CD14-positive monocyte (primary cell): Measurements from ENCODE around the gene SORBS1. TPM values are rescaled to one million over a fixed set of nuclear protein-coding genes. Genes with fewer than 3 reads are reported as not detected.

Source experiments
- DNase-seq, 3 donors: peaks; one replicate each; pipeline ENCODE4 v3.0.0-alpha.2; 2011 to 2022
- H2AFZ ChIP-seq: 2 replicates; pipeline ENCODE4 v1.6.0; 2012; ENCODE audit warnings: mild to moderate bottlenecking, low read depth, low read length, inconsistent platforms; ENCODE audit not compliant: insufficient read depth, poor library complexity, severe bottlenecking
- H3K27ac ChIP-seq, 2 donors: 1 replicate in 1 of 2; 2 replicates in 1 of 2; pipeline ENCODE4 v1.5.1; 2012 to 2013; ENCODE audit warnings: low read length in 2 of 2, control low read depth in 1 of 2, inconsistent platforms in 1 of 2, low read depth in 1 of 2, mild to moderate bottlenecking in 1 of 2
- H3K27me3 ChIP-seq, 2 donors: one replicate each; pipeline versions ENCODE4 v1.6.0 to v1.6.1; 2011 to 2013; ENCODE audit warnings: low read length in 2 of 2; ENCODE audit not compliant: control insufficient read depth in 2 of 2, insufficient read depth in 2 of 2
- H3K36me3 ChIP-seq, 2 donors: replicated peaks in 1 of 2; 1 replicate in 1 of 2; 2 replicates in 1 of 2; pipeline versions ENCODE4 v1.5.1 to v1.6.1; 2012 to 2013; ENCODE audit warnings: low read length in 2 of 2, control low read depth in 1 of 2, inconsistent platforms in 1 of 2, mild to moderate bottlenecking in 1 of 2; ENCODE audit not compliant: insufficient read depth in 2 of 2, control insufficient read depth in 1 of 2
- H3K4me1 ChIP-seq, 2 donors: 1 replicate in 1 of 2; 2 replicates in 1 of 2; pipeline versions ENCODE4 v1.5.1 to v1.6.1; 2012 to 2013; ENCODE audit warnings: low read length in 2 of 2, control low read depth in 1 of 2, inconsistent platforms in 1 of 2, mild to moderate bottlenecking in 1 of 2, moderate library complexity in 1 of 2; ENCODE audit not compliant: insufficient read depth in 2 of 2, control insufficient read depth in 1 of 2
- H3K4me2 ChIP-seq: replicated peaks from 2 replicates; pipeline ENCODE3; 2012; ENCODE audit warnings: low read length, moderate library complexity, mild to moderate bottlenecking; ENCODE audit not compliant: poor library complexity, severe bottlenecking; ENCODE audit errors: extremely low read depth
- H3K4me3 ChIP-seq, 3 experiments: fragments of 200-600 bp in 1 of 3; sonication (generic) in 1 of 3; replicated peaks in 1 of 3; 1 replicate in 2 of 3; 2 replicates in 1 of 3; pipeline ENCODE4 v1.5.1; 2011 to 2013; ENCODE audit warnings: low read length in 3 of 3, mild to moderate bottlenecking in 3 of 3, control low read depth in 2 of 3, low read depth in 2 of 3, inconsistent platforms in 1 of 3, moderate library complexity in 1 of 3
- H3K79me2 ChIP-seq: 2 replicates; pipeline ENCODE4 v1.6.0; 2012; ENCODE audit warnings: mild to moderate bottlenecking, control low read depth, inconsistent platforms, low read length, moderate library complexity; ENCODE audit not compliant: insufficient read depth
- H3K9ac ChIP-seq: 2 replicates; pipeline ENCODE4 v1.6.0; 2017; ENCODE audit warnings: low read length, mild to moderate bottlenecking; ENCODE audit not compliant: insufficient read depth, poor library complexity, severe bottlenecking
- H3K9me3 ChIP-seq, 2 donors: replicated peaks in 1 of 2; 1 replicate in 1 of 2; 2 replicates in 1 of 2; pipeline versions ENCODE4 v1.5.1 to v1.6.1; 2012 to 2013; ENCODE audit warnings: low read length in 2 of 2, control low read depth in 1 of 2; ENCODE audit not compliant: control insufficient read depth in 1 of 2, insufficient read depth in 1 of 2
- H4K20me1 ChIP-seq: 2 replicates; pipeline ENCODE4 v1.6.0; 2012; ENCODE audit warnings: mild to moderate bottlenecking, low read length, control low read depth, moderate library complexity; ENCODE audit not compliant: insufficient read depth
- H3K27ac Mint-ChIP-seq, 7 donors: one replicate each; pipeline ENCODE4 v1.8.0; 2020; ENCODE audit warnings: mild to moderate bottlenecking in 7 of 7, mixed read lengths in 7 of 7, moderate library complexity in 6 of 7, inconsistent platforms in 2 of 7
- H3K27me3 Mint-ChIP-seq, 3 donors: one replicate each; pipeline ENCODE4 v1.8.0; 2021 to 2022; ENCODE audit warnings: low read depth in 3 of 3, mild to moderate bottlenecking in 3 of 3, mixed read lengths in 3 of 3, moderate library complexity in 3 of 3, inconsistent platforms in 1 of 3
- H3K36me3 Mint-ChIP-seq, 2 donors: one replicate each; pipeline ENCODE4 v1.8.0; 2020; ENCODE audit warnings: mixed read lengths in 2 of 2, inconsistent platforms in 1 of 2, mild to moderate bottlenecking in 1 of 2
- H3K4me1 Mint-ChIP-seq: one replicate; pipeline ENCODE4 v1.8.0; 2020; ENCODE audit warnings: mild to moderate bottlenecking, mixed read lengths
- H3K4me3 Mint-ChIP-seq, 2 donors: one replicate each; pipeline ENCODE4 v1.8.0; 2020; ENCODE audit warnings: mild to moderate bottlenecking in 2 of 2, mixed read lengths in 2 of 2, moderate library complexity in 1 of 2
- H3K9me3 Mint-ChIP-seq, 7 donors: one replicate each; pipeline ENCODE4 v1.8.0; 2020 to 2022; ENCODE audit warnings: mixed read lengths in 7 of 7, mild to moderate bottlenecking in 6 of 7, moderate library complexity in 6 of 7, inconsistent platforms in 2 of 7
- WGBS: methylation state at CpG from one replicate; pipeline ENCODE4 v1.1.5; 2013; ENCODE audit warnings: missing lambda C conversion rate; ENCODE audit not compliant: insufficient coverage; 5-methylcytosine and 5-hydroxymethylcytosine counted together
- intact Hi-C, 2 donors: fragments of 100-400 bp; cut with micrococcal nuclease; formaldehyde crosslinking; loops; one replicate each; pipeline versions ENCODE4 v1.15.0 to v1.15.1; 2023
- polyA plus RNA-seq, 3 donors: library from polyadenylated mRNA; depleted of rRNA in 1 of 3; unstranded in 2 of 3; stranded (reverse) in 1 of 3; fragments of 300-500 nt in 2 of 3; fragments of >200 nt in 1 of 3; fragmentation: Illumina TruSeq in 2 of 3; gene quantifications; 1 replicate in 2 of 3; 2 replicates in 1 of 3; pipeline ENCODE4 v1.2.3, GENCODE V29; 2012 to 2021
- TF ChIP-seq, protein P1 (sequence below): fragments of 200-600 bp; IDR thresholded peaks from one replicate; pipeline ENCODE4 v1.8.0; 2022; ENCODE audit warnings: antibody characterized with exemption, mild to moderate bottlenecking

SORBS1 gene
- polyA plus RNA-seq, 3 donors, result 0.08 to 0.15 TPM; not detected in 1

DNA sequence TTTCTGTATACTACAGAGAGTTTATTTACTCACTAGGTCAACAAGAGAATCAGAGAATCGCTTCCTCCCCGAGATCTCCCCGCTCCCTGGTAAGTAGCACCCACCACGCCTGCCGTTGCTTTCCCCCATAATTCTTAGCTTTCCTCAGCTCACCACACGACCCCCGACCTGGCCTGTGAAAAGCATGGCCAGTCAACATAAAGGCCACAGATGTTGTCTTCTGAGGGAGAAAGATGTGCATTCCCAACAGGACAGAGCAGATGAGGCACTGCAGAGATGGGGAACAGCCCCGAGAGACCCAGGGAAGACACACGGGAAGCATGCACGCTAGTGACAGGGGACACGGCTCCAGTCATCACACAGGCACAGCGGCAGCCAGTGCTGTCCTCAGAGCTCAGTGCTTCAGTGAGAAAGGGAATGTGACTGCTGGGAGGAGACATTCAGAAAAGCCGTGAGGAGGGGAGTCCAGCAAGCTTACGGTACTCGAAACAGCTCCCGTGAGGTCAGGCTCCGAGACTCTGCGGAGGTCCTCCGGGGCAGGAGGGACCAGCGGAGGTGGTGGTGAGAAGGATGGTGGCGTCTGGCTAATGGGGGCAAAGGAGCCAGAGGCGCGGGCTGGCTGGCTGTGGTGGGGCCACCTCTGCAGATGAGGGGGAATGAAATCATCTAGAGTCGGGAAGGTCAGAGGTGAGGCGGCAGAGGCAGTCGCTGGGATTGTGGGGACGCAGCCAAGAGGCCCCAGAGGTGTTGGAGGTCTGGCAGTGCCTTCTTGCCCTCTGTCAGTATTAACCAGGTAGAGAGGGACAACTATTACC is 146.9 kb downstream of the SORBS1 start:
- H2AFZ ChIP-seq, result no peak overlapping the region
- H3K4me3 Mint-ChIP-seq, result no peak overlapping the region
- no peaks in the 10 kb centered on the region for H4K20me1 ChIP-seq
- H3K9me3 ChIP-seq, result no peaks in the 10 kb centered on the region
- H3K27ac Mint-ChIP-seq, result no peak overlapping the region
- H3K36me3 Mint-ChIP-seq, result no peaks in the 10 kb centered on the region
- no peaks in the 10 kb centered on the region for H3K79me2 ChIP-seq
- intact Hi-C loops, result no loop called here
- H3K4me1 Mint-ChIP-seq, result no peaks in the 10 kb centered on the region
- peaks cover 0 to 2% (median 2%) of the 10 kb centered on the region in 3 donors for H3K27me3 Mint-ChIP-seq
- H3K4me3 ChIP-seq, result no peak overlapping the region
- no peak for DNase-seq
- H3K4me2 ChIP-seq, result no peak overlapping the region
- no peak overlapping the region for H3K27ac ChIP-seq
- H3K36me3 ChIP-seq, result no peaks in the 10 kb centered on the region
- peaks cover 0 to 3% (median 0%) of the 10 kb centered on the region in 7 donors for H3K9me3 Mint-ChIP-seq
- 96% methylated on average over 22 of the region's 27 CpGs for WGBS
- H3K27me3 ChIP-seq, result no peaks in the 10 kb centered on the region
- H3K9ac ChIP-seq, result no peak overlapping the region
- TF ChIP-seq, protein P1, sequence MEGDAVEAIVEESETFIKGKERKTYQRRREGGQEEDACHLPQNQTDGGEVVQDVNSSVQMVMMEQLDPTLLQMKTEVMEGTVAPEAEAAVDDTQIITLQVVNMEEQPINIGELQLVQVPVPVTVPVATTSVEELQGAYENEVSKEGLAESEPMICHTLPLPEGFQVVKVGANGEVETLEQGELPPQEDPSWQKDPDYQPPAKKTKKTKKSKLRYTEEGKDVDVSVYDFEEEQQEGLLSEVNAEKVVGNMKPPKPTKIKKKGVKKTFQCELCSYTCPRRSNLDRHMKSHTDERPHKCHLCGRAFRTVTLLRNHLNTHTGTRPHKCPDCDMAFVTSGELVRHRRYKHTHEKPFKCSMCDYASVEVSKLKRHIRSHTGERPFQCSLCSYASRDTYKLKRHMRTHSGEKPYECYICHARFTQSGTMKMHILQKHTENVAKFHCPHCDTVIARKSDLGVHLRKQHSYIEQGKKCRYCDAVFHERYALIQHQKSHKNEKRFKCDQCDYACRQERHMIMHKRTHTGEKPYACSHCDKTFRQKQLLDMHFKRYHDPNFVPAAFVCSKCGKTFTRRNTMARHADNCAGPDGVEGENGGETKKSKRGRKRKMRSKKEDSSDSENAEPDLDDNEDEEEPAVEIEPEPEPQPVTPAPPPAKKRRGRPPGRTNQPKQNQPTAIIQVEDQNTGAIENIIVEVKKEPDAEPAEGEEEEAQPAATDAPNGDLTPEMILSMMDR, result no peak
- no peaks in the 10 kb centered on the region for H3K4me1 ChIP-seq

DNA sequence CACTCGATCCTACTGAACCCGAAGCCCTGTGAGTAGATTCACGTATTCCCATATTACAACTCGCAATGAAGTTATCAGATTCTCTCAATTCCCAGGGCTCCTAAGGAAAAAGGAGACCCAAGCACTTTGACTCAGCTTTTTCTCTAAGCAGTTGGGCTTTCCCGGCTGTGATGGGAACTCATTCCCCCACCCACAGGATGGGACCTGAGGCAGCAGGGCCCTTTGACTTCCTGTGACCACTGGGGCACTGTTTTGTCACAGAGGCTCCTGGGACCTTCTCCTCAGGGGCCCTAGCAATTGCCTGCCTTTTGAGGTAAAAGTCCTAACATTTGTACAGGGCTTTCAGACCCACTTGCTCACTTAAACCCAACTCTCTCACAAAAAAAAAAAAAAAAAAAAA is 147.6 kb downstream of the SORBS1 start:
- H3K4me3 ChIP-seq, result no peak overlapping the region
- H3K4me1 ChIP-seq, result no peaks in the 10 kb centered on the region
- intact Hi-C loops, result no loop called here
- no peaks in the 10 kb centered on the region for H3K79me2 ChIP-seq
- no peak overlapping the region for H2AFZ ChIP-seq
- TF ChIP-seq, protein P1, result no peak
- no peak overlapping the region for H3K27ac ChIP-seq
- Mint-ChIP-seq H3K4me1 (no peaks in the 10 kb centered on the region), H3K9me3 (peaks cover 0 to 3% (median 0%) of the 10 kb centered on the region in 7 donors), H3K27me3 (peaks cover 0 to 2% (median 2%) of the 10 kb centered on the region in 3 donors), H3K36me3 (no peaks in the 10 kb centered on the region), H3K4me3 (no peak overlapping the region), H3K27ac (no peak overlapping the region)
- H3K27me3 ChIP-seq, result no peaks in the 10 kb centered on the region
- H3K36me3 ChIP-seq, result no peaks in the 10 kb centered on the region
- no peak for DNase-seq
- WGBS, result 86% methylated on average over 5 of the region's 5 CpGs
- no peak overlapping the region for H3K4me2 ChIP-seq
- no peaks in the 10 kb centered on the region for H4K20me1 ChIP-seq
- no peaks in the 10 kb centered on the region for H3K9me3 ChIP-seq
- H3K9ac ChIP-seq, result no peak overlapping the region
